Heart left ventricle (tissue), 16 donors: ENCODE data around the gene NECAB2. TPM values are rescaled to one million over a fixed set of nuclear protein-coding genes. Genes with fewer than 3 reads are reported as not detected.

Experiments used
- ATAC-seq, 4 donors: fragments of 200-7000 bp; cut with Tn5 transposase; one replicate each; pipeline ENCODE4 v1.9.1; 2020 to 2022; ENCODE audit warnings: moderate library complexity in 4 of 4, mild to moderate bottlenecking in 3 of 4, moderate number of reproducible peaks in 1 of 4
- DNase-seq, 5 donors: peaks; one replicate each; pipeline ENCODE4 v3.0.0-alpha.2; 2020
- H3K27ac ChIP-seq, 12 donors: fragments of 200-600 bp; sonication (generic) in 4 of 12; one replicate each; pipeline versions ENCODE4 v1.5.0 to v1.8.0; 2016 to 2022; ENCODE audit warnings: mild to moderate bottlenecking in 2 of 12
- H3K27me3 ChIP-seq, 9 donors: fragments of 200-600 bp; sonication (generic) in 2 of 9; one replicate each; pipeline versions ENCODE4 v1.5.1 to v1.8.0; 2016 to 2022; ENCODE audit warnings: mild to moderate bottlenecking in 3 of 9
- H3K36me3 ChIP-seq, 9 donors: fragments of 200-600 bp; sonication (generic) in 2 of 9; one replicate each; pipeline versions ENCODE4 v1.5.0 to v1.8.0; 2018 to 2022; ENCODE audit warnings: mild to moderate bottlenecking in 2 of 9
- H3K4me1 ChIP-seq, 12 donors: fragments of 200-600 bp; sonication (generic) in 4 of 12; one replicate each; pipeline versions ENCODE4 v1.5.0 to v1.8.0; 2016 to 2022; ENCODE audit warnings: mild to moderate bottlenecking in 3 of 12
- H3K4me3 ChIP-seq, 12 donors: fragments of 200-600 bp; sonication (generic) in 4 of 12; one replicate each; pipeline versions ENCODE4 v1.5.0 to v1.8.0; 2017 to 2022; ENCODE audit warnings: mild to moderate bottlenecking in 9 of 12, moderate library complexity in 4 of 12
- H3K9me3 ChIP-seq, 12 donors: fragments of 200-600 bp; sonication (generic) in 4 of 12; one replicate each; pipeline versions ENCODE4 v1.5.0 to v1.8.0; 2016 to 2022; ENCODE audit warnings: mild to moderate bottlenecking in 1 of 12
- POLR2A ChIP-seq, 2 donors: fragments of 450-650 bp; IDR thresholded peaks; one replicate each; pipeline ENCODE4 v1.6.1; 2017; ENCODE audit warnings: antibody characterized with exemption in 2 of 2, mild to moderate bottlenecking in 2 of 2, moderate library complexity in 2 of 2
- WGBS, 4 donors: extraction: QIAGEN DNeasy Blood & Tissue Kit in 2 of 4; methylation state at CpG; one replicate each; pipeline versions ENCODE4 v1.1.5 to v1.1.7; 2013 to 2018; 5-methylcytosine and 5-hydroxymethylcytosine counted together
- intact Hi-C, 10 donors: fragments of 100-400 bp; cut with DNase I; formaldehyde crosslinking; loops; one replicate each; pipeline versions ENCODE4 v1.11.1 to v1.14.2; 2022
- polyA plus RNA-seq, 2 donors: library from polyadenylated mRNA; stranded (reverse); fragments of 200-250 nt; gene quantifications; one replicate each; pipeline ENCODE4 v1.2.3, GENCODE V29; 2013
- total RNA-seq, 9 donors: library from RNA; depleted of rRNA in 2 of 9; stranded (reverse); fragments of >200 nt in 2 of 9; fragmentation: NEBNext Ultra II Directional in 3 of 9; extraction: Animal tissue kit (Norgen Biotek cat#: 25700) in 3 of 9; gene quantifications; one replicate each; pipeline versions ENCODE4 v1.1.0 to v1.2.4, GENCODE V29; 2016 to 2023
- TF ChIP-seq, protein P1 (sequence below), 12 donors: fragments of 200-600 bp; sonication (generic) in 4 of 12; IDR thresholded peaks; one replicate each; pipeline versions ENCODE4 v1.5.0 to v1.8.0; 2018 to 2022; ENCODE audit warnings: antibody characterized with exemption in 12 of 12, mild to moderate bottlenecking in 5 of 12
- donor health status: ischemic (EF 13 %, LVEDD 7.1; RV severe dilation, severe dysfunction).
- donor health status: healthy with polysubstance abuse.
- donor health status: DM: no; HTN: yes; CAD: no.
- donor health status: DM: no; HTN: no; CAD: no.
- donor health status: ischemic (EF 25% LVEDD 6.9; RV normal size, moderate dysfunction).
- donor health status: ischemic (EF 25% LVEDD 5.7; RV mildly dilated, moderate dysfunction).
- donor health status: healthy.
- donor health status: DM: yes; HTN: yes; CAD: no.
- donor health status: ischemic (EF 35%, LVEDD 5.7; RV mildly dilated, moderate dysfunction).
- donor health status: nonischemic (EF 11% LVEDD 7.7; RV severe dilation, severe dysfunction).
- donor health status: DM: yes; HTN: yes; CAD: no.
- donor health status: PGD.
- donor health status: ischemic (EF 29% LVEDD 5.4; RV normal size, mild dysfunction).
- donor health status: nonischemic (EF 23%, LVEDD 6.1; RV moderate dilation, normal function).

NECAB2 gene
- total and polyA plus RNA-seq, 11 donors = 0.24 to 2.1 (median 0.88) TPM; not detected in 2

- DNase-seq (no peak), ATAC-seq (no peak)
- Histone ChIP-seq H3K4me1 (peaks cover 0 to 7% (median 0%) of the 10 kb centered on the region in 12 donors), H3K27me3 (peaks cover 0 to 30% (median 0%) of the 10 kb centered on the region in 9 donors), H3K27ac (no peak overlapping the region), H3K36me3 (no peaks in the 10 kb centered on the region), H3K9me3 (no peaks in the 10 kb centered on the region), H3K4me3 (no peak overlapping the region)
- TF ChIP-seq POLR2A (IDR thresholded peaks at IDR 0.05) = no peak
- TF ChIP-seq, protein P1, sequence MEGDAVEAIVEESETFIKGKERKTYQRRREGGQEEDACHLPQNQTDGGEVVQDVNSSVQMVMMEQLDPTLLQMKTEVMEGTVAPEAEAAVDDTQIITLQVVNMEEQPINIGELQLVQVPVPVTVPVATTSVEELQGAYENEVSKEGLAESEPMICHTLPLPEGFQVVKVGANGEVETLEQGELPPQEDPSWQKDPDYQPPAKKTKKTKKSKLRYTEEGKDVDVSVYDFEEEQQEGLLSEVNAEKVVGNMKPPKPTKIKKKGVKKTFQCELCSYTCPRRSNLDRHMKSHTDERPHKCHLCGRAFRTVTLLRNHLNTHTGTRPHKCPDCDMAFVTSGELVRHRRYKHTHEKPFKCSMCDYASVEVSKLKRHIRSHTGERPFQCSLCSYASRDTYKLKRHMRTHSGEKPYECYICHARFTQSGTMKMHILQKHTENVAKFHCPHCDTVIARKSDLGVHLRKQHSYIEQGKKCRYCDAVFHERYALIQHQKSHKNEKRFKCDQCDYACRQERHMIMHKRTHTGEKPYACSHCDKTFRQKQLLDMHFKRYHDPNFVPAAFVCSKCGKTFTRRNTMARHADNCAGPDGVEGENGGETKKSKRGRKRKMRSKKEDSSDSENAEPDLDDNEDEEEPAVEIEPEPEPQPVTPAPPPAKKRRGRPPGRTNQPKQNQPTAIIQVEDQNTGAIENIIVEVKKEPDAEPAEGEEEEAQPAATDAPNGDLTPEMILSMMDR (IDR thresholded peaks at IDR 0.05) = no peak
- intact Hi-C loops = no loop called here
- 73 to 83% (median 77%) methylated on average over 14 of the region's 14 CpGs for WGBS, 4 donors
These were observed 61.4 kb downstream of the NECAB2 start for GRCh38 chr16:84029297-84030047.

DNA sequence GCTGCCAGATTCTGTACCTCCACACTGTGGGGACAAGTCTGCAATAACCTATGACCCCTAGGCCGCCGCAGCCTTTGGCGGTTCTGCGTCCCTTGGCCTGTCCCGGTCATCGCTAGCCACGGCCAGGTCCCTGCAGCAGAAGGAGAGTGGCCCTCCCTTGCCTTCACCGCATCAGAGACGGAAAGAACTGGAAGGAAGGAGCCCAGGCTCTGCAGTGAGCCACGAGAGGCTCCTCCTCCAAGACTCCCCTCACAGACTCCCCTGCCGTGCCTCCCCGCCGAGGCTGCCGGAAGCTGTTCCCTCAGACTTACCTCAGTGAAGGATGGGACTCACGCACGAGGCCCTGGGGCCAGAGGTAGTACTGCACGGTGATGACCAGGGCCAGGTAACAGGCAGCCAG lies 63.5 kb downstream of the NECAB2 start:
- Histone ChIP-seq H3K36me3 (no peaks in the 10 kb centered on the region), H3K27ac (no peak overlapping the region), H3K4me1 (peaks cover 0 to 7% (median 0%) of the 10 kb centered on the region in 12 donors), H3K4me3 (no peak overlapping the region), H3K9me3 (peaks cover 0 to 12% (median 1%) of the 10 kb centered on the region in 12 donors), H3K27me3 (peaks cover 0 to 22% (median 0%) of the 10 kb centered on the region in 9 donors)
- 77 to 90% (median 83%) methylated on average over 10 to 17 of the region's 17 CpGs for WGBS, 4 donors
- TF ChIP-seq, protein P1 (IDR thresholded peaks at IDR 0.05) = no peak
- no peak for TF ChIP-seq POLR2A (IDR thresholded peaks at IDR 0.05)
- DNase-seq (no peak), ATAC-seq (no peak)
- intact Hi-C loops = no loop called here

- WGBS, 4 donors = 59 to 61% (median 59%) methylated on average over 14 to 15 of the region's 15 CpGs
- H3K4me1 ChIP-seq = peaks cover 0 to 7% (median 0%) of the 10 kb centered on the region in 12 donors
- intact Hi-C loops = no loop called here
- DNase-seq = peak in 2 of 5 donors; percentile 53 to 79
- peaks cover 0 to 12% (median 1%) of the 10 kb centered on the region in 12 donors for H3K9me3 ChIP-seq
- peaks cover 0 to 13% (median 0%) of the 10 kb centered on the region in 9 donors for H3K27me3 ChIP-seq
- H3K27ac ChIP-seq = no peak overlapping the region
- TF ChIP-seq, protein P1 (IDR thresholded peaks at IDR 0.05) = no peak
- TF ChIP-seq POLR2A (IDR thresholded peaks at IDR 0.05) = no peak
- ATAC-seq = peak; percentile 38 to 68 (median 49)
- H3K36me3 ChIP-seq = no peaks in the 10 kb centered on the region
- H3K4me3 ChIP-seq = no peak overlapping the region
These were observed 64.6 kb downstream of the NECAB2 start for GRCh38 chr16:84032458-84033178.
